NT2/D1 (cell line): ENCODE data around the gene PPP1R15A.

ENCODE experiments used
- YY1 ChIP-seq: IDR thresholded peaks from 2 replicates; pipeline ENCODE4 v1.6.1; 2011; ENCODE audit not compliant: insufficient read length, insufficient read depth
- ZNF274 ChIP-seq: IDR thresholded peaks from 2 replicates; pipeline ENCODE4 v1.6.1; 2011; ENCODE audit warnings: mild to moderate bottlenecking, low read depth, low read length

- TF ChIP-seq ZNF274 (no peak), YY1 (no peak)
Observed at GRCh38 chr19:48833977-48834376, 38.2 kb upstream of the PPP1R15A start.
